ENCODE data around the gene SREBF1.

The SREBF1 gene

GRCh38 chr17:17763136-17763535, 73.7 kb downstream of the SREBF1 start:
- no peak for DNase-seq (ENCODE audit: low read depth in 2 of 2)

GRCh38 chr17:17762744-17763105, 74.1 kb downstream of the SREBF1 start:
- no peak for DNase-seq (ENCODE audit: low read depth in 2 of 2)
